Measurements from ENCODE around the gene CFAP45. TPM values are rescaled to one million over a fixed set of nuclear protein-coding genes. Genes with fewer than 3 reads are reported as not detected.

The CFAP45 gene
- total RNA-seq, 2 donors from 2014 or later = 0.38 to 3.0 TPM

DNA sequence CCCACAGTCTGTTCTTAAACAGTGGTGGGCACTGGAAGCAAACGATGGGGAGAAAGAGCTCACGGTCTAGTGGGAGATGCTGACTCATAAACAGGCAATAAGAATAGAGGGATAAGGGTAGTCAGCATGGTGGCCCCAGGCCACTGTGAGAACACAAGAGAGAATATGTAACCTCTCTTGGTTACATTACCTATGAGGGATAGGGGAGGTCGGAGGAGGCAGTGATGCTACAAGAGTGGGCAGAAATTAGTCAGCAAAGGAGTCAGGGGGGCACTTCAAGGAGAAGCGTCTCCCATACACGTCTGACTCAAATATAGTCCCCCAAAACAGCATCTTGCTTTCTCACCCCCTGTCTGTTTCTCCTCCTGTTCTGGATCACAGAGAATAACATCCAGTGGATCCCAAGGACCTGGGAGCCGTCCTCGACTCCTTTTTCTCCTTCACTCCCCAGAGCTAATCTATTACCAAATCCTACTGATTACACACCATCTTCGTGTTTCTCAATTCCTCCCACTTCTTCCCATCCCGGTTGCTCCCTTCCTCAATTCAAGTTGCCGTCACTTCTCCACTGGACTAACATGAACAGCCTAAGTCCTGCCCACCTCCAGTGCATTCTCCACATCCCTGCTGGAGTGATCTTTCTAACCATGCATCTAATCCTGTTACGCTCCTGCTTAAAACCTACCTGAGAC lies 71.2 kb downstream of the CFAP45 start:
- DNase-seq (ENCODE audit: low spot score) (no peak), ATAC-seq (no peak)
- Mint-ChIP-seq H3K27me3 (peaks cover 8 to 29% of the 10 kb centered on the region in 2 donors), H3K4me3 (peak overlapping the region; percentile 77), H3K27ac (peak overlapping the region; percentile 8 to 95), H3K36me3 (peaks cover 13% of the 10 kb centered on the region), H3K9me3 (no peaks in the 10 kb centered on the region), H3K4me1 (ENCODE audit: low read depth in 2 of 2) (peaks cover 64 to 66% of the 10 kb centered on the region in 2 donors)

DNA sequence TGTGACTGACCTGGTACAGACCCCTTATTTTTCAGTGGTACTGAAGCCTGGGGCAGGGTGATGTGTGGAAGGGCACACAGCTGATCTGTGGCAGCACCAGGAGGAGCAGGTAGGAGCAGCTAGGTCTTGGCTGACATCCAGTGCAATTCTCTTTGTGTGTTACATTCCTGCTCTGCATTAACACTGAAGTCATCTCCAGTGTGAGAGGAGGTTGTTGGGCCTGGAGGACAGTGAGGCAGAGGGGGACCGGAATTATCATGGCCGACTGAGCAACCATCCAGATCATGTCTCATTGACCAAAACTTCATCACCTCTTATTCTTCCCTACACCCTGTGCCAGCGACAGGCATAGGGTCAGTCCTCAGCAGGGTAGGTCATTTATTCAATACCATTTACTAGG lies 71.8 kb downstream of the CFAP45 start:
- Mint-ChIP-seq H3K4me1 (ENCODE audit: low read depth in 2 of 2) (peaks cover 69 to 71% of the 10 kb centered on the region in 2 donors), H3K36me3 (peaks cover 10% of the 10 kb centered on the region), H3K27ac (peak overlapping the region in 1 of 2 donors; percentile 95), H3K9me3 (no peaks in the 10 kb centered on the region), H3K4me3 (peak overlapping the region; percentile 77), H3K27me3 (peaks cover 8 to 24% of the 10 kb centered on the region in 2 donors)
- no peak for DNase-seq (ENCODE audit: low spot score)
- no peak for ATAC-seq

- peaks cover 74 to 76% of the 10 kb centered on the region in 2 donors for H3K4me1 Mint-ChIP-seq (ENCODE audit: low read depth in 2 of 2)
- H3K36me3 Mint-ChIP-seq = peaks cover 10% of the 10 kb centered on the region
Observed at GRCh38 chr1:159827549-159827948, 72.4 kb downstream of the CFAP45 start.

GRCh38 chr1:159827102-159827490 lies 72.9 kb downstream of the CFAP45 start:
- Mint-ChIP-seq H3K4me1 (ENCODE audit: low read depth in 2 of 2) (peaks cover 78 to 79% of the 10 kb centered on the region in 2 donors), H3K27ac (peak overlapping the region; percentile 85 to 95), H3K4me3 (peak overlapping the region; percentile 77), H3K27me3 (peaks cover 15 to 27% of the 10 kb centered on the region in 2 donors), H3K36me3 (peaks cover 10% of the 10 kb centered on the region), H3K9me3 (no peaks in the 10 kb centered on the region)
- ATAC-seq (peak; percentile 1 to 37), DNase-seq (ENCODE audit: low spot score) (no peak)

More at GRCh38 chr1:159827549-159827948, 72.4 kb downstream of the CFAP45 start:
- Mint-ChIP-seq H3K27me3 (peaks cover 10 to 26% of the 10 kb centered on the region in 2 donors), H3K27ac (peak overlapping the region; percentile 85 to 95), H3K4me3 (peak overlapping the region; percentile 77), H3K9me3 (no peaks in the 10 kb centered on the region)
- DNase-seq (ENCODE audit: low spot score) = no peak
- ATAC-seq = no peak

DNA sequence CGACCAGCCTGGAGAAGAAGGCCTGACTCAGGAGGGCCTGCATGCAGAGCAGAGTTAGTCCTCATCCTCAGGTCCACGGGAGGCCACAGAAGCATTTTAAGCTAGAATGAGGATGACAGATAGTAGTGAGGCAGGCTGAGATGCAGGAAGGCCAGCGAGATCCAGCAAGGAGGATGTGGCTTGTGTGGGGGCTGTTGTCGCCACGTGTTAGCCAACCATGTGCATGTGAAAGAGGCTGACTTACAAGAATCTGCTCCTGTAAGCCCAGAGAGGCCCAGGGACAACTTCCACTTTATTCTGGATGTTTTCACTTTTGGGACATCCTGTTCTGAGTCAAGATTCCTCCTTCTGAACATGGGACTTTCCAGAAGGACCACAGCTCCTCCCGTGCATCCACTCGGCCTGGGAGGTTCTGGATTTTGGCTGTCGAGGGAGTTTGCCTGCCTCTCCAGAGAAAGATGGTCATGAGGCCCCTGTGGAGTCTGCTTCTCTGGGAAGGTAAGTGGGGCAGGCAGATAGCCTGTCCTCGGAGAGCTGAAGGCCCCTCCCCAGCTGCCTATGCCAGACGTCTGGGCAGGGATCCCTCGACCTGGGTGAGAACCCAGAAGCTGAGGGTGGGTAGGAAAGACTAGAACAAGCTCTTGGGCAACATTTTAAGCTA lies 73.4 kb downstream of the CFAP45 start, which contains the start of gene SLAMF8:
TSS of gene SLAMF8 (plus strand) at position 433 of the 661 bp plus-strand sequence. CDS start at position 459, 26 bp downstream.
- Mint-ChIP-seq H3K27me3 (peaks cover 17 to 26% of the 10 kb centered on the region in 2 donors), H3K4me3 (peak within 1 kb of the TSS; percentile 77), H3K4me1 (ENCODE audit: low read depth in 2 of 2) (peaks cover 79 to 80% of the 10 kb centered on the region in 2 donors), H3K9me3 (no peaks in the 10 kb centered on the region), H3K27ac (peak within 1 kb of the TSS; percentile 85 to 95), H3K36me3 (peaks cover 10% of the 10 kb centered on the region)
- DNase-seq (ENCODE audit: low spot score) (peak; percentile 88), ATAC-seq (peak; percentile 93)

DNA sequence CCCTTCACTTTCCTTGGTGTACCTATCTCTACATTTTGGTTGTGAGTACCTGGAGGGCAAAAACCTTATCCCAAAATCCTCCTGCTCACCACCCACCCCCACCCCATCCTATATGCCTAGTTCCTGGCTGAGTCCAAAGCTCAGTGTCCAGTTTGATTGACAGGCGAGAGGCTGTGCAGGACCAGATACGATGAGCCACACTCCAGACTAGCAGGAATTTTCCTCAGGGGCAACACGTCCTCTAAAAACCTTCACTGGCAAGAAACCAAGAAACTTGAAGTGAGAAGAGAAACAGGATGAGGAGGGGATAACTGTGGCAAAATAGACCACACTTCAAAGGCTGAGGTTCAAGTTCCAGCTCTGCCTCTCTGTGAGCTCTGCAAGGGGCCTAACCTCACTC lies 74.4 kb downstream of the CFAP45 start:
- peak in 1 of 2 donors; percentile 1 for ATAC-seq
- Mint-ChIP-seq H3K4me1 (ENCODE audit: low read depth in 2 of 2) (peaks cover 79 to 84% of the 10 kb centered on the region in 2 donors), H3K27me3 (peaks cover 17 to 24% of the 10 kb centered on the region in 2 donors), H3K4me3 (peak overlapping the region; percentile 77), H3K9me3 (no peaks in the 10 kb centered on the region), H3K27ac (peak overlapping the region; percentile 85 to 95), H3K36me3 (peaks cover 10% of the 10 kb centered on the region)
- DNase-seq (ENCODE audit: low spot score) = no peak

GRCh38 chr1:159823406-159823805 lies 76.6 kb downstream of the CFAP45 start:
- Mint-ChIP-seq H3K4me1 (ENCODE audit: low read depth in 2 of 2) (peaks cover 69 to 72% of the 10 kb centered on the region in 2 donors), H3K36me3 (no peaks in the 10 kb centered on the region), H3K27me3 (peaks cover 10 to 18% of the 10 kb centered on the region in 2 donors), H3K4me3 (no peak overlapping the region), H3K9me3 (no peaks in the 10 kb centered on the region), H3K27ac (no peak overlapping the region)
- DNase-seq (ENCODE audit: low spot score) = no peak
- ATAC-seq = no peak

Other genes starting within 250 kb of the CFAP45 start
- not detected for gene CRP, start 185.6 kb downstream of the CFAP45 start, total RNA-seq
- 10 to 100 TPM; 10.7 to 14.4 TPM for gene DUSP23, start 119.2 kb downstream of the CFAP45 start, total RNA-seq
- under 1 TPM in 1 of 2 donors, not detected in 1; 0.81 TPM for gene FCRL6, start 97.8 kb downstream of the CFAP45 start, total RNA-seq
- gene SLAMF8, start 73.3 kb downstream of the CFAP45 start, total RNA-seq = 1 to 10 TPM in 1 of 2 donors, under 1 TPM in 1; 0.29 to 2.1 TPM
- not detected for gene VSIG8, start 37.5 kb downstream of the CFAP45 start, total RNA-seq
- gene TAGLN2, start 25.3 kb upstream of the CFAP45 start, total RNA-seq = 100 to 1,000 TPM; 239 to 375 TPM
- not detected for gene IGSF9, start 45.4 kb upstream of the CFAP45 start, total RNA-seq
- not detected for gene SLAMF9, start 54.1 kb upstream of the CFAP45 start, total RNA-seq
- 1 to 10 TPM; 4.9 to 5.6 TPM for gene PIGM, start 131.8 kb upstream of the CFAP45 start, total RNA-seq
- under 1 TPM in 1 of 2 donors, not detected in 1; 0.50 TPM for gene KCNJ10, start 170.0 kb upstream of the CFAP45 start, total RNA-seq
- gene KCNJ9, start 181.4 kb upstream of the CFAP45 start, total RNA-seq = not detected
- 10 to 100 TPM; 20.6 to 25.8 TPM for gene IGSF8, start 198.5 kb upstream of the CFAP45 start, total RNA-seq
- not detected for gene ATP1A2, start 215.6 kb upstream of the CFAP45 start, total RNA-seq

Measured in natural killer cell treated with Interleukin-12 subunit alpha and Interleukin-12 subunit beta and Interleukin-15 and Interleukin-18, amount 100 ng/mL, for 72 hours (primary cell).